ENCODE measurements around the gene SPOCK1.

- TF ChIP-seq SIN3A (IDR thresholded peaks at IDR 0.05; ENCODE audit: borderline replicate concordance, insufficient read depth, low read length), result no peak
- TF ChIP-seq, protein P1, sequence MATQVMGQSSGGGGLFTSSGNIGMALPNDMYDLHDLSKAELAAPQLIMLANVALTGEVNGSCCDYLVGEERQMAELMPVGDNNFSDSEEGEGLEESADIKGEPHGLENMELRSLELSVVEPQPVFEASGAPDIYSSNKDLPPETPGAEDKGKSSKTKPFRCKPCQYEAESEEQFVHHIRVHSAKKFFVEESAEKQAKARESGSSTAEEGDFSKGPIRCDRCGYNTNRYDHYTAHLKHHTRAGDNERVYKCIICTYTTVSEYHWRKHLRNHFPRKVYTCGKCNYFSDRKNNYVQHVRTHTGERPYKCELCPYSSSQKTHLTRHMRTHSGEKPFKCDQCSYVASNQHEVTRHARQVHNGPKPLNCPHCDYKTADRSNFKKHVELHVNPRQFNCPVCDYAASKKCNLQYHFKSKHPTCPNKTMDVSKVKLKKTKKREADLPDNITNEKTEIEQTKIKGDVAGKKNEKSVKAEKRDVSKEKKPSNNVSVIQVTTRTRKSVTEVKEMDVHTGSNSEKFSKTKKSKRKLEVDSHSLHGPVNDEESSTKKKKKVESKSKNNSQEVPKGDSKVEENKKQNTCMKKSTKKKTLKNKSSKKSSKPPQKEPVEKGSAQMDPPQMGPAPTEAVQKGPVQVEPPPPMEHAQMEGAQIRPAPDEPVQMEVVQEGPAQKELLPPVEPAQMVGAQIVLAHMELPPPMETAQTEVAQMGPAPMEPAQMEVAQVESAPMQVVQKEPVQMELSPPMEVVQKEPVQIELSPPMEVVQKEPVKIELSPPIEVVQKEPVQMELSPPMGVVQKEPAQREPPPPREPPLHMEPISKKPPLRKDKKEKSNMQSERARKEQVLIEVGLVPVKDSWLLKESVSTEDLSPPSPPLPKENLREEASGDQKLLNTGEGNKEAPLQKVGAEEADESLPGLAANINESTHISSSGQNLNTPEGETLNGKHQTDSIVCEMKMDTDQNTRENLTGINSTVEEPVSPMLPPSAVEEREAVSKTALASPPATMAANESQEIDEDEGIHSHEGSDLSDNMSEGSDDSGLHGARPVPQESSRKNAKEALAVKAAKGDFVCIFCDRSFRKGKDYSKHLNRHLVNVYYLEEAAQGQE (IDR thresholded peaks at IDR 0.05; ENCODE audit: insufficient read depth in 1 of 2, low read depth in 2 of 2, low read length in 2 of 2), result no peak
- TF ChIP-seq POLR2AphosphoS5 (IDR thresholded peaks at IDR 0.05; ENCODE audit: low read depth, low read length), result no peak
- no peak for TF ChIP-seq FOXP2 (optimal IDR thresholded peaks at IDR 0.05; ENCODE audit: borderline replicate concordance, extremely low read depth, extremely low read length, insufficient read depth)
Observed at GRCh38 chr5:137446615-137447014, 52.5 kb downstream of the SPOCK1 start.
